ENCODE results near the gene SHROOM4.

Gene SHROOM4

DNA sequence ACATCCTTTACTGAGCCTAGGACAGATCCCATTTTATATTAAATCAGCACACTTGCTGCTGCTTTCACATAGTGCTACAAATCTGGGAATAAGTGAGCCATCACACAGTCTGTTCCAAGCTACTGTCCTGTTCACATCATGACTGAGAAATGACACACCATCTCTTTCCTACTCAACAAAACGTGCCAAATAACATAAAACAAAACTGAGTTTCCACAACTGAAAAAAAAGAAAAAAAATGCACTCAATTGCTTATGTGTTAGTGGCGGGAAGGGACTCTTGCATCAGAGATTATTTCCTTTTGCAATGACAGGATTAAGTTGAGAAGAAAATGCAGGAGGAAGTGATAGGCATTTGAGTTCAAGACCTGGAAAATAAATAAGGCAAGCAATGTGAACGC is 109.0 kb downstream of the SHROOM4 start:
- no peak for DNase-seq

DNA sequence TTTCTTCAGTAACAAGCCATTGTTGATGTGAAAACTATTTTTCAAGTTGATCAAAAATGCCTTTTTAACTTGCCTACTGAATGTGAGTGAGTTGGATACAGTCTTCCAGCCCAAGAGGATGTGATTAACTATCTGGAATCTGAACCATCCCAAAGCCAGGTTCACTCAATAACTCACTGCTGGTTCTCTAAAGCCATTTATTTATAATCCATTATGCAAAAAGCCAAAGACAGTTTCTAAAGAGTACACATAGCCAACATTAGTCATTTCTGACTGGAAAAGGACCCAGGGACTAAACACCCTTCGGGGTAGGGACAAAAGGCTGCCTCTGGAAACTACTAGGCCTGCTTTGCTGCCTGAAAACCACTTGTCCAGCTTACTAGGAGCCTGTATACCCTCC is 109.6 kb downstream of the SHROOM4 start:
- no peak for DNase-seq

DNA sequence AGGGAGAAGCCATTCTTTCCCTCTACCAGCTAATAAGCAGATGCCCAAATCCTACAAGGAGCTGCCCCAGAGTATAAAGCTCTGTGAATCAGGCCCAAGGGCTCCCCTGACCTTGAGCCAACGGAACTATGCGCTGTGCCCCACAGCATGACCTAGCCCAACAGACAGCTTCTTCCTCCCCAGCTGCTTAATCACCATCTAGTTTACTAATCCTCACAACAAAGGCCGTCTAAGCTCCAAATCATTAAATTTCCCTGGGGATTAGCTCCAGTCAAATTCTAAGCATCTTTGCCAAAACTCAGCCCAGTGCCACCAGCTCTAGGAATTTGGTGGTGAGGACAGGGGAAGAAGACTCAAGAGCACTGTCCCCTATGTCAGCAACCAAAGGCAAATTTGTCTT is 113.1 kb downstream of the SHROOM4 start:
- DNase-seq: no peak

DNA sequence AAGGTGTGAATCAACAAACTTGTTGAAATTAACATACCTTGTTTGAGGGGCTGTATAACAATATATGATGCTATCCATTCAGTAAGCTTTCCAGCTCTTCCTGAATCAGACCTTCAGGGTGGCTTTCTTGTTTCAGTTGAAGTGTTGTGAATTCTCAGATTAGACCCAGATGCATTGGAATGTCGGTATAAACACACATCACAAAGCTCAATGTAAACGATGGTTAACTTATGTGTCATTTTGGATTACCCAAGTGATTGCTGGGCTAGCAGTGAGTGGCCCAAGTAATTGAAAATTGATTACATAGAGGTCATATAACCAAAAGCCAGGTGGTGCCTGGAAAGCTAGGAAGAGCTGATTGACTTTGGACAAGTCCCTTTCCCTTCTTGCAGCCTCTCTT is 115.0 kb downstream of the SHROOM4 start:
- no peak for DNase-seq

DNA sequence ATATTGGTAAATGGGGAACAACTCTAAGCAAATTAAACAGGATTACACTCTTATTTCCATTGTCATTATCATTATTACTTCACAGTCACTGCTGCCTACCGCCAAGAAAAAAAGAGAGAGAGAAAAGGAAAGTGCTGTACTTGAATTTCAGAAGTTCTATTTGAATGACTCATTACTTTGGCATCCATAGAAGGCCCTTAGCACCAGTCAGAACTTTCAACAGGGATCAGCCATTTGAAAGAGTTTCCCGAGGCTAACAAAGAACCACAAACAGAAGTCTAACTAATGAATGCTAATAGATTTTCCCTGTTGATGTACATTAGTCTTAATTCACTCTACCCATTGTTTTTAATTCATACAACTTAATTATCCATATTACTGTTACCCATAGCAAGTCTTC is 116.3 kb downstream of the SHROOM4 start:
- DNase-seq: no peak

DNA sequence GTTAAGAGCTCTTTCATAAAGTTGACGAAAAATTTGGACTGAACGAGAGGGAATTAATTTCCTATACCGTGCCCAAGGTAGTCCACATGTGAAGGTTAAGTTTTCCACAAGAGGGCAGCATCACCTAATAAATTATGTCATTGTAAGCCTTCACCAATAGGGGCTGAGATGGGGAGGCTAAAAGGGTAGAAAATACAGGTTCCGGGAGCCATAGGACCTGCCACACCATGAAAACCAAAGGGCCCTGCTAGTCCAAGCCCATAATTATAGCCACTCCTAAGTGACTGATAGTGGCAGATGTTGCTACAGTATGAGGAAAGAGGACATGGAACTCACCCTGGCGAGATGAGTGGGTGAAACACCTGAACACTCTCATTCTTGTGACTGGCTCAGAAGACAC is 122.2 kb downstream of the SHROOM4 start:
- DNase-seq: no peak

DNA sequence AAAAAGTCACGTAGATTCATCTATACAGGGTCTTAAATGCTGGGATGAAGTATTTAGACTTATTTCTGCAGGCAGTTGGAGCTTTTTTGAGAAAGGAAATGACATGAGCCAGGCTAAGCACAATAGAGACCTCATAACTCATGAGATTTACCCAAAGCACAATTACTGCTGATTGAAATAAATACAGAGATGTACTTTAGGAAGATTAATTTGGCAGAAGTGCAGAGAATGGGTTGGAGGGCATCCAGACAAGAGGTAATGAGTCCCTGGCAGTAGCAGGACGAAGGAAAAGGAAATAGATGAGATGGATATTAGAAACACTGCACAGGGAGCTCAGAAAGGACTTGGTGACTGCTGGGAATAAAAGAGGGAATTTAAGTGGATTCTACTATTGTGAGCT is 129.1 kb downstream of the SHROOM4 start:
- DNase-seq: no peak

DNA sequence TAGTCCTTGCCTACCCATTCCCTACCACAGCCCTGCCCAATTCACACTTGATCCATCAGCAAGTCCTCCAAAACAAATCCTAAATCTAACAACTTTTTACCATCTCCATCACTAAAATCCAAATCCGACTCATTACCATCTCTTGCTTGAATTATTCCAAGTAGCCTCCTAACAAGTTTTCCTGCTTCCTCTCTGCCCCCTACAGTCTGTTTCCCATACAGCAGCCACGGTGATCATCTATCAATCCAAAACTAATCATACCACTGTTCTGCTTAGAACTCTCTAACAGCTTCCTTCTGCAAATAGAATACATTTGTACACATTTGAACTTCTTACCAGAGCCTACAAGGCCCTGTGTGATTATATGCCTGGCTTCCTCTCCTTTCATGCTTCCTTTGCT is 133.0 kb downstream of the SHROOM4 start:
- DNase-seq: no peak

DNA sequence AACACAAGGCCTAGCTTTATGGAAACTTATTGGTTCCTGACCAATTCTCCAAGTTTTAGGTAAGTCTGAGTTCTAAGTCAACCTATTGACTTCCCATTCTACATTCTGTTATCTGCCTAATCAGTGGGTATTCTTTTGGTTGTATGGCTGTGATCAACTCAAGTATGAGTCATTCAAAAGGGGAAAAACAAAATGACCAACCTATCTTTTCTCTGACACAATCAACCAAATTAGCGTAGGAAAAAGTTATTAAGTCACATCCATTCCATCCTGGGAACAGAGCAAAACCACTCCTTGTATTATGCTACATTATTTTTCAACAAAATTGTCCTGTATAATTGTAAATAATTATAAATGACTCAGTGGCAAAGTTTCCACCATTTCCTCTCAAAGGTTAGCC is 136.2 kb downstream of the SHROOM4 start:
- no peak for DNase-seq

DNA sequence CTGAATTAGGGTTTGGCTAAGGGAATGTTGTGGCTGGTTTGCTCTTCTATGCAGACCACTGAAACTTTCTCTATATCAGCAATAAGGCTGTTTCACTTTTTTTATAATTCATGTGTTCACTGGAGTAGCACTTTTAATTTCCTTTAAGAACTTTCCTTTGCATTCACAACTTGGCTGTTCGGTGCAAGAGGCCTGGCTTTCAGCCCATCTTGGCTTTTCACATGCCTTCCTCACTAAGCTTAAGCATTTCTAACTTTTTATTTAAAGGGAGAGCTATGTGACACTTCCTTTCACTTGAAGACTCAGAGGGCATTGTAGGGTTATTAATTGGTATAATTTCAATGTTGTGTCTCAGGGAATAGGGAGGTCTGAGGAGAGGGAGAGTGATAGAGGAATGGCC is 142.3 kb downstream of the SHROOM4 start:
- DNase-seq: no peak

DNA sequence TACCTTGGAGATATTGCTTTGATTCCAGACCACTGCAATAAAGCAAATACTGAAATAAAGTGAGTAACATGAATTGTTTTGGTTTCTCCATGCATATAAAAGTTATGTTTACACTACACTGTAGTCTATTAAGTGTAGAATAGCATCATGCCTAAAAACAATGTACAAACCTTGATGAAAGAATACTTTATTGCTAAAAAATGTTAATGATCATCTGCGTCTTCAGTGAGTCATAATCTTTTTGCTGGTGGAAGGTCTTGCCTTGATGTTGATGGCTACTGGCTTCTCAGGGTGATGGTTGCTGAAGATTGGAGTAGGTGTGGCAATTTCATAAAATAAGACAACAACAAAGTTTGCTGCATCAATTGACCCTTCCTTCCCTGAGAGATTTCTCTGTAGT is 145.1 kb downstream of the SHROOM4 start:
- DNase-seq: no peak

DNA sequence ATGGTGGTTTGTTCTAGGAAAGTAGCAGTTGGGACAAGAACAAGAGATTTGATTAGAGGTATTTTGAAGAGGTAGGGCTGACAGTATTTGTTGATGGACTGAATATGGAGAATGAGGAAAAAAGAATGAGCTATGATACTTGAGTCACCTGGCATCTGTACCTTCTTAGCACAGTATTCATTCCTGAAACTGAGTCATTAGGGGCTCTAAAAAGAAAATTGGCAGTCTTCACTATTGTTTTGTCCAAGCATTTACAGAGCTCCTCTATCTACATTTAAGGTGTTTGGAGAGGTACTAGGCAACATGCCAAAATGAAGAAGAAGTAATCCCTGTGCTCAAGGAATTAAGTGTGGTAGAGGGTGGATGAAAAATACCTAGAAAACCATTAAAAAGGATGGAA is 165.8 kb downstream of the SHROOM4 start:
- DNase-seq: no peak

DNA sequence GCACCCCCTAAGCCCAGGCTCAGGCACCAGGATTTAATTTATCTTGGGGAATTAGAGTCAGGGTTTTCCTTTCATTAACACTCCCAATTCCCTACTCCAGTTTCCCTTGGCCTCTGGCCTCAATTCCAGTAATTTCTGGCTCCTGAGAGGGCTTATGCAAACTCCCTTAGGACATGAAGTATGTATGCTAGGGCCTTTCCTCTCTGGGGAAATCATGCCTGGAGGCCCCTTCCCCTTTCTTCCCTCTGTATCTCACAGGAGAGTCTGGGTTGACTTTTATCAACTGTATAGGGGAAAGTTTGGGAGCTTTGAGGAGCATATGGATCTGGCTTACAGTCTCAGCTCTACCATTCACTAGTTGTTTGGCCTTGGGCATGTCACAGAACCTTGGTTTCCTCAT is 169.5 kb downstream of the SHROOM4 start:
- no peak for DNase-seq

DNA sequence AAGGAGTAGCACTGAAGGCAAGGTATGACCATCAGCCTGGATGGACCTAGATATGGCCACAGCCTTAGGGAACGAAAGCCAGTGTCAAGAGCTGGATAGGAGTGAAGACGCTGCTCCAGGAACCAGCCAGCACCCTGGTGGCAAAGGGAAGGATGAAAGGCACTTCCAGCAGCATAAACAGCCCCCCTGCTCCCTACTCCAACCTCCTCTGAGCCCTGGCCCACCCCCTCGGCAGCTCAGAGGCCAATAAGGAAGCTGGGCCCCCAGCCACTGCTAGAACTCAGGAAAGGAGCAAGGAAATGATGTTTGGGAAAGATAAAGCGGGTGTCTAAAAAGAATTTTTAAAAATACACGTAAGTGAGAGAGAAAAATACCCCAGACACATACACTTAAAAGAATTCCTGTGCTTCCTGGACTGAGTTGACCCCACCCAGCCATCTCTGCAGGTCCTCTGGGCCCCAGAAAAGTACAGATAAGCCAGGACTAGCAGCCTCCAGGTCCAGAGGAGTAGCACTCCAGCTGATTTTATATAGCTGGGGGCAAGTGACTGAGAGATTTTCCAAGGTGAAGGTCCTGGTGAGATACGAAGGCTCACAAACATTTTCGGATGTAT is 170.4 kb downstream of the SHROOM4 start:
- DNase-seq: no peak

DNA sequence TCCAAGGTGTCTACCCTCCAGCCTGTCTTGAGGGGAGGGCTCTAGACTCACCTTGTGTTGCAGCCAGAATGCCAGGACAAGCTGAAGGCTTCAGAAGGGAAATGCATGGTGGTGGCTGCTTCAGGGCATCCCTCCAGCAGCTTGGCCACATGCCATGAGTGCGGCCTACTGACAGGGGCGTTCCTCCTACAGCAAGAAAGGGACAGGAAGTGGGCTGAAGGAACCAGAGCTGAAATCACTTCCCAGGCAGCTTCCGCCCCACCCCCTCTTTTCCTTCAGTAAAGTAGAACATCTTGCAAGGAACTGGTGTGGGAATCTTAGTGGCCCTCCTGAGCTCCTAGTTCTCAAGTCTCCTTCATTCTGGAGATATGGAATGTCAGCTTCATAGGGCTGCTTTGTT is 175.9 kb downstream of the SHROOM4 start:
- DNase-seq: no peak

DNA sequence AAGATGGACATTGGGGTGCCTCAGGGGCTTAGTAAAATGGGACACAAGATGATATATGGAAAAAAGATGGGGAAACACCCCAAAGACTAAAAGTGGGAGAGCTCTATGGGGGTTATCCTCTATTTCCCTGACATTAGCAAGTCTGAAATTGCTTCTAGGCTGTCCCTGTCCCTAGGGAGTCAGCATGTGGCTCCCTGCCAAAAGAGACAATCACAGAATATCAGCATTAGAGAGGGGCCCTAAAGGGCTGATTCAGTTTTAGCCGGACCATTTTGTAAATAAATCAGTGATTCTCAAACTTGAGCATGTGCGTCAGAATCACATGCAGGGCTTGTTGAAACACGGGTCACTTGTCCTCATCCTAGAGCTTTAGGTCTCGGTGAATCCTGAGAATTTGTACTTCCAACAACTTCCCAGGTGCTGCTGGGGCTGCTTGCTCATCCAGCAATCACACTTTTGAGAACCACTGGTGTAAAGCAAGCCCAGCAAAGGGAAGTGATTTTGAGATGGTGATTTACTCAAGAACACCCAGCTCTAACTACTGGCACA is 178.1 kb downstream of the SHROOM4 start:
- no peak for DNase-seq

DNA sequence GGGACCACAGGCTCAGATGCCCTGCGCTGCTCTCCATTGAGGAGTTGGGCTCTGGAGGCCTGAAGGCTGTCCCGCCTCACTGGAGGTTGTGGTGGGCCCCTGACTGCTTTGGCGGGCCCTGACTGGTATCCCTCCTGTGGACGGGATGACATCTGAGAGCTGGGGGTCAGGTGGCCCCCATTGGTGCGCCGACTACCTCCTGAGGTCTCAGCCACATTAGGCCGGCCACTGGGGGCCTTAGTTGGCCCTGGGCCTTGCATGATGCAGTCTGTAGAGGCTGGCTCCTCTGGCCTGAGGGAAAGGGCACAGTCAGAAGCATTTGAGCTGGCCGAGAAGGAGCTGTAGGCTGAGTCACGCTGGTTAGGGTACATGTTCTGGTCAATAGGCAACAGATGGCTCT is 178.8 kb downstream of the SHROOM4 start:
- DNase-seq: no peak

DNA sequence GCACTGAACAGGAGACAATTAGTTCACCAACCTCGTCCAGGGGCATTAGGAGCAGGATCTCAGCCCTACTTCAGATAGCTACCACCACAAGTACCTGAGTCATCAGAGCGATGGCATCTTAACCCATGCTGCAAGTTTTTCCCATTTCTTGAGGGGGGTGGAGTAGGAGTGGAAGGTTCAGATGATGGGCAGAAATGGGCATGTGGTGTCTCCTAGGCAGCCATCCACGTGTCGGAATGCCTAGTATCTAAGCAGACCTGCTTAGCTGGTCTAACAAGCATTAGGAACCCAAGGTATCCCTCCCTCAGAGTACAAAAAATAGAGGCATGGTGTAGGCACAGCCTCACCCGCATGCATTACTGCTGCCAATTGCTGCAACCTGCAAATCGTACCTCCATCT is 184.2 kb downstream of the SHROOM4 start:
- no peak for DNase-seq

DNA sequence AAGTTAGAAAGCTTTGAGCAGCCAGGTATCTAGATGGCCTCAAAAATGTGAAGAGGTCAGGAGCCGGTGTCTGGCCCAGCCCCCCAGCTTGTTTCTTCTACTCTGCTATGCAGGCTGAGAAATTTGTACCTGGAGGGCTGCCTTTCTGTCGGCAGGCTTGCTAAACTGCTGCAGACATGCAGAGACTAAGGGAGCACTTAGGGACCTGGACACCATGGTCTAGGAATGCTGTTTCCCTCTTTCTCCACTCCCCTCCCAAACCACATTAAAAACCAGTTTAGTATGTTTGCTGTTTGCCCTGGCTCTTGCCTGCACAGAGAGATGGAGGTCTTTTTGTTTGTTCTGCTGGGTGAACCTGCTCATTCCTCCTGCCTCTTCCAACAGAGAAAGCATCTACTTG is 186.3 kb downstream of the SHROOM4 start:
- DNase-seq: no peak

DNA sequence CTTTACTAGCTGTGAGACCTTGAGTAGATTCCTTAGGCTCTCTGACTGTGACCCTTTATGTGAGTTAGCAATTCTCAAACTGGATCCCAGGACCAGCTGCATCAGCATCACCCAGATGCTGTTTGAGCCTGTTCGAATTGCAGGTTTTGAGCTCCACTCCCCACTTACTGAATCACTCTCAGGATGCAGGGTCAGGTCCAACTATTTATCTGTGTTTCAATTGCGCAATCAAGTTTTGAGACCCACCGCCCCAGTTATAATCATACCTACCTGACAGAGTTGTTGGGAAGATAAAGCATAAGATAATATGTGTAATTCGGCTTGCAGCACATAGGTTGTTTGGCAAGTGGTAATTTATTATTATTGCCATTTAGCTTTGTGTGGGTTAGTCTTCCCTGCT is 187.6 kb downstream of the SHROOM4 start:
- no peak for DNase-seq

DNA sequence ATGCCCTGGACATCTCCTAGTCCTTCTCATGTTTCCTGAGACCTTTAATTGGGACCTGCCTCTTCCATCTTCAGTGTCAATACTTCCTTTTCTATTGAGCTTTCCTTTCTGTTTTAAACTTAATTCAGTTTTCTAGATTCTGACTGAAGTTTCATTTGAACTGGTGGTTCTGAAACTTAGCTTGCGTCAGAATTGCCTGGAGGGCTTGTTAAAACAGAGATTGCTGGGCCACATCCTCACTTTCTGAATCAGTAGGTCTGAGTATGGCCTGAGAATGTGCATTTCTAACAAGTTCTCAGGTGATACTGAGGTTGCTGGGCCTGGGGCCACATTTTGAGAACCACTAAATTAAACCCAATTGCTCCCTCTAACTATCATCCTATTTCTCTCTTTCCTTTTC is 191.2 kb downstream of the SHROOM4 start:
- no peak for DNase-seq

DNA sequence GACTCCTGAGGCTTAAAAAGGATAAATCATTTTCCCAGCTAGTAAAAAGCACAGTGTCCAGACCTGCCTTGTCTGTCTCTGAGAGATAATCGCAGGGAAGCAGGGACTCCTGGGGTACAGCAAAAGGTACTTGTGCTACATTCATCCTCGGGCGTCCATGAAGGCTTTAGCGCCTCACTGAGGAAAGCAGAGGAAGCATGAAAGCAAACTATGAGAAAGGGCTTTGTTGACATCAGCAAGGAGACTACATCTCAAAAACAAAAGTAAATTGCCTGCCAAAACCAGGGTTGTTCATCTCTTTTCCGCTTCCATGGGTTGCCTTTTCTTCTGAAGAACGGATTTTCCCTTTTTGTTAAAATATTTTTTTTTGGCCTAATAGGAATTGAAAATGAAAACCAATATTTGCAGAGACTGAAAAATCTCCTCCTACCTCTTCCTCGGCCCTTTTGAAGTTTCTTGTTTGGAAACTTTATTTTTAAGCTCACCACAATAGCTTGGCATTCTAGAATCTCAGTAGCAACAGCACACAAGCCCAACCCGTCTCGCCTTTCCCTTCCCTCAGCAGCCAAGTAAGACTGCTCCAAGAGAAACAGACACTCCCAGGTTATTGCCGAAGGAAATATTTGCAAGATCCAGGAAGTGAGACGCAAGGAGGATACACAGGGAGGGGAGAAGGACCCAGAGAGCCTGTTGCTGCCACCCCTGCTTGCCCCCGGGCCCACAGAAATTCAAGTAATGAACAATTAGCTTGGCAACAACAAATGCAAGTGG is 195.0 kb downstream of the SHROOM4 start:
- no peak for DNase-seq

DNA sequence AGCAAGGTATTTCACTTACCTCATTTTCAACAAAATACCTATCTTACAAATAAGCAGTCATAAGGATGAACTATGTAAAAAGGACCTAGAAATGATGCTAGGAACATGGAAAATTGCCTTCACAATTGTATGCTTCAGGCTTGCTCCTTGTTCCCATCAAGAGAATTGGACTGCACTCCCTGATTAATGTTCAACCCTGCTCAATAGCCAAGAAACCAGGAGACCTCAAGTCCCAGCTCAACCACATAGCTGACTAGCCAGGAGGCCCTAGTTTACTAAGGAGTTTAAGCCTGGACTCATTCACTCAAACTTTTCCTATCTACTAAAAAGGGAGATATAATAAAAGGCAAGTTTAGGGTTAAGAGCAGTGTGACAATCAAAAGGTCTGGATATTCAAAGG is 196.8 kb downstream of the SHROOM4 start:
- no peak for DNase-seq

DNA sequence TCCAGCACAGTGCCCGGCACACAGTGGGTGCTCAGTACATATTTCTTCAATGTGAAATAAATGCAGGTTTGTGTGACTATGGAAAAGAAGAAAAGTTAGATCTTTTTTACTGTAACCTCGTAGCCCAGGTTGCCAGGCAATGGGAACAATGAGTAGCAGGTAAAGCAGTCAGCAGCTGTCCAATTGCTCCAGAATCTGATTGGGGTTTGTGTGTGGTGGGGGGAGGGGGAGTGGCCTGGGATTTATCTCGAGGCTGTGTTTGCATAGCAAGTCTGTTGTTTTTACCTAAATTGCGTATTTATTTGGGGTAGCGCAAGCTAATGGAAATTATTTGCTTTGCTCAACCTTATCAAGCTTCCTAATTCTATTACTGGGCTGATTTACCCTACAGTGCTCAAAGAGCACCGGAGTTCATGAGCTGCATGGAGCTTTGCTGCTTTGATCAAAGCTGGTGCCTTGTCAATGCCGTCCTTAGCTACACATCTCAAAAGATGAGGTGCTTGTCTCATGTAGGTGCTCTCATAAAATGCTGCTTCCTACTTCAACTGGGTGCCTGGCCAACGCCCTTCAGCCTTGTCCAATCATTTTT is 198.3 kb downstream of the SHROOM4 start:
- DNase-seq: no peak

Measured in activated CD8-positive, alpha-beta memory T cell treated with anti-CD3 and anti-CD28 coated beads, Interleukin-2, amount 50 U/mL, for 48 hours (primary cell).